ENCODE measurements around the gene MAP2K7.

Gene MAP2K7

DNA sequence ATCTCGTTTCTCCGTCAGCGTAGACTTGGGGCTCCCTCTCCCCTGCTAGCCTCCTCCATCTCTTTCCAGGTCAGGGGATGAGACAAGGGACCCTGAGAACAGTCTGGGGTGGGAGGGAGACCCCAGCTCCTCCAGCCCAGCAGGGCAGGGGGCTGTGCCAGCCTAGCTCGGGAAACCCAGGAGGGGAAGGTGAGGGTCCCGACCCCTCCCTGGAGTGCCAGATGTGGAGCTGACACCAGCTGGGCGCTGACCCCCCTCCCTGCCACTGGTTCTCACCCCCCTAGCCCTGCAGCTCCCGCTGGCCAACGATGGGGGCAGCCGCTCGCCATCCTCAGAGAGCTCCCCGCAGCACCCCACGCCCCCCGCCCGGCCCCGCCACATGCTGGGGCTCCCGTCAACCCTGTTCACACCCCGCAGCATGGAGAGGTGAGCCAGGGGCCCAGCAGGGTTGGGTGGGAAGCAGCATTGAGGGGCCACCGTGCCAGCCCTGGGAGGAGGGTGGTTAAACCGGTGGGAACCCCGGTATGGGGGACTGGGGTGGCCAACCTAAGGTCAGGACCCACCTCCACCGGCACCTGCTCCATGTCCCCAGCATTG lies 5.9 kb downstream of the MAP2K7 start:
- H3K27ac ChIP-seq = no peak overlapping the region
- TF ChIP-seq, protein P1, sequence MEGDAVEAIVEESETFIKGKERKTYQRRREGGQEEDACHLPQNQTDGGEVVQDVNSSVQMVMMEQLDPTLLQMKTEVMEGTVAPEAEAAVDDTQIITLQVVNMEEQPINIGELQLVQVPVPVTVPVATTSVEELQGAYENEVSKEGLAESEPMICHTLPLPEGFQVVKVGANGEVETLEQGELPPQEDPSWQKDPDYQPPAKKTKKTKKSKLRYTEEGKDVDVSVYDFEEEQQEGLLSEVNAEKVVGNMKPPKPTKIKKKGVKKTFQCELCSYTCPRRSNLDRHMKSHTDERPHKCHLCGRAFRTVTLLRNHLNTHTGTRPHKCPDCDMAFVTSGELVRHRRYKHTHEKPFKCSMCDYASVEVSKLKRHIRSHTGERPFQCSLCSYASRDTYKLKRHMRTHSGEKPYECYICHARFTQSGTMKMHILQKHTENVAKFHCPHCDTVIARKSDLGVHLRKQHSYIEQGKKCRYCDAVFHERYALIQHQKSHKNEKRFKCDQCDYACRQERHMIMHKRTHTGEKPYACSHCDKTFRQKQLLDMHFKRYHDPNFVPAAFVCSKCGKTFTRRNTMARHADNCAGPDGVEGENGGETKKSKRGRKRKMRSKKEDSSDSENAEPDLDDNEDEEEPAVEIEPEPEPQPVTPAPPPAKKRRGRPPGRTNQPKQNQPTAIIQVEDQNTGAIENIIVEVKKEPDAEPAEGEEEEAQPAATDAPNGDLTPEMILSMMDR (conservative IDR thresholded peaks at IDR 0.05) = no peak

DNA sequence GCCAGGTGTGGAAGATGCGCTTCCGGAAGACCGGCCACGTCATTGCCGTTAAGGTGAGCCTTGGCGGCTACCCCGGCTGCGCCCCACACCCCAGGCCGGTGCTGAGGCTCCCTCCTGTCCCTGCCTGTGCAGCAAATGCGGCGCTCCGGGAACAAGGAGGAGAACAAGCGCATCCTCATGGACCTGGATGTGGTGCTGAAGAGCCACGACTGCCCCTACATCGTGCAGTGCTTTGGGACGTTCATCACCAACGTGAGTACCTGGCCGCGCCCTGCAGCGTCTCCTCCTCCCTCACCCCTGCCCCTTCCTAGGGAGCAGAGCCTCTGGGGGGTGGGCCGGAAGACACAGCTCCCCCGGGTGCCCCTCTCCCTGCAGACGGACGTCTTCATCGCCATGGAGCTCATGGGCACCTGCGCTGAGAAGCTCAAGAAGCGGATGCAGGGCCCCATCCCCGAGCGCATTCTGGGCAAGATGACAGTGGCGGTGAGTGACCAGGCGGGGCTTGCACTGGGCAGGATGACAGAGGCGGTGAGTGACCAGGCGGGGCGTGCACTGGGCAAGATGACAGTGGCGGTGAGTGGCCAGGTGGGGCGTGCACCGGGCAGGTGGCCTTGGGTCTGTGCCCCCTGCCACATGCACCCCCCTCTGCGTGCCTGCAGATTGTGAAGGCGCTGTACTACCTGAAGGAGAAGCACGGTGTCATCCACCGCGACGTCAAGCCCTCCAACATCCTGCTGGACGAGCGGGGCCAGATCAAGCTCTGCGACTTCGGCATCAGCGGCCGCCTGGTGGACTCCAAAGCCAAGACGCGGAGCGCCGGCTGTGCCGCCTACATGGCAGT lies 6.9 kb downstream of the MAP2K7 start:
- TF ChIP-seq, protein P1 (conservative IDR thresholded peaks at IDR 0.05) = no peak
- H3K27ac ChIP-seq = no peak overlapping the region

DNA sequence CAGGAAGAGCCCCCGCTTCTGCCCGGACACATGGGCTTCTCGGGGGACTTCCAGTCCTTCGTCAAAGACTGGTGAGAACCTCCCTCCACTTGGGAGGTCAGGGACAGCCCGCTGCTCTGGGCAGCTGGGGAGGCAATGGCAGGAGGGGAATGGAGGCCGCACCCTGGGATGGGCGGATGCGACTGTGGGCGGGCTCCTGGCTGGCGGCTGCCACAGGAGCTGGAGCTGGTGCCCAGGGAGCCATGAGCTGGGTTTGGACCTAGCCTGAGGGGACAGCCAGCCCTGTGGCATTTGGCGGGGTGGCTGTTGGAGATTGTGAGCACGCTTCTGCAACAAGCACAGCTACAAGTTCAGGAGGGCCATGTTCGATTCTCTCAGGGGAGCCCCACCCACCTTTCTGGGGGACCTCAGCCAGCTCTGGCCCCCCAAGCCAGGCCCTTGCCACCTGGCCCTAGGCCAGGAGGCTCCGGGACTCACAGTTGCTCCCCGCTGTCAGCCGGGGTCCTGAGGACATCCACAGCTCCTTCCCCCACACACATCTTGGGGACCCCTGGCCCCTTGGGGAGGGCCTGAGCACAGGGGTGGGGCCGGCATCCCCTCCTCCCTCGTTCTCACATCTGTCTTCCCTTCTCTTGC lies 7.9 kb downstream of the MAP2K7 start:
- no peak overlapping the region for H3K27ac ChIP-seq
- TF ChIP-seq, protein P1 (conservative IDR thresholded peaks at IDR 0.05) = no peak

DNA sequence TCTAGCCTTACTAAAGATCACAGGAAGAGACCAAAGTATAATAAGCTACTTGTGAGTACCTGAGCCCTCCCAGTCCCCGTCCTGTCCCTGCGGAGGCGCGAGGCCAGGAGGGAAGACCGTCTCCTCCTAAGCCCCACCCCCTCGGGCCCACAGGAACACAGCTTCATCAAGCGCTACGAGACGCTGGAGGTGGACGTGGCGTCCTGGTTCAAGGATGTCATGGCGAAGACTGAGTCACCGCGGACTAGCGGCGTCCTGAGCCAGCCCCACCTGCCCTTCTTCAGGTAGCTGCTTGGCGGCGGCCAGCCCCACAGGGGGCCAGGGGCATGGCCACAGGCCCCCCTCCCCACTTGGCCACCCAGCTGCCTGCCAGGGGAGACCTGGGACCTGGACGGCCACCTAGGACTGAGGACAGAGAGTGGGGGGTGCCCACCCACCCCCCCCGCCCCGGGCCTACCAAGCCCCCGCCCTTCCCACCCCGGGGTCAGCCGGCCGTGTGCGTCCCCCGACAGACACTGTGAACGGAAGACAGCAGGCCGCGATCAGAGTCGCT lies 8.5 kb downstream of the MAP2K7 start:
- TF ChIP-seq, protein P1 (conservative IDR thresholded peaks at IDR 0.05) = no peak
- H3K27ac ChIP-seq = no peak overlapping the region

DNA sequence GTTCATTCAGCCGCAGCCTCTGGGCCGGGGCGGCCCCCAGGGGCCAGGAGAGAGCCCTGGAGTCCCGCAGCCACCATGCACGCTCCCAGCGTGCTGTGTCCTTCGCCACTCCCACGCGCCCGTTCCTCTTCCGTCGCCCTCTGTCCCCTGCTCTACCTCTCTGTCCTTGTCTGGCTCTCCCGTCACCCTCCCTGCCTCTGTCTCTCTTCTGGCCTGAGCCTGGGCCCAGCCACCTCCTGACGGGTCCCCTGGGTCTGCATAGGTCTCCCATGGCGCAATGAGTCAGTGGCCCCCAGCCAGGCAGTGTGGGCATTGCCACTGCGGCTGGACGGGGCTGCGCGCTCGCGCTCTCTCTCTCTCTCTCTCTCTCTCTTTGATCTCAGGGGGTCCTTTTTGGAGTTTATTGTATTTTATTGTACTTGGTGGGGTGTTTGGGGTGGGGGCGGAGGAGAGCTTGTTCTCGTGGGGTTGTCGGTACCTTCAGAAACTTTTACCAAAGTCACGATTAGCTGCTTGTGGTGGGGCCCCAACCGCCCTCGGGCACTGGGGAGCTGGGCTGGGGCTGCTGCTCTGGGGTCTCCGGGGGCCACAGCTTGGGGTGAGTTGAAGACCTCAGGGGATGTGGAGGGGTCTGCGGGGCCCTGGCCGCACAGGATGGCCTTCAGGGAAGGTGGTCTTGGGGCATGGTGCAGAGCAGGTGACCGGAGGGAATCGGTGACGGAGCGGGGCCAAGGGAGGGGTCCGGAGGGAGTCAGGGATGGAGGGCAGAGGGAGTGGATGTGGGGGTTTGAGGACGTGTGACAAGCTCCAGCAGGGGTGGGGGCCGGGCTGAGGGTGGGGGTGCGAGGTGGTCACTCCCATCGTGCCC lies 9.3 kb downstream of the MAP2K7 start:
- H3K27ac ChIP-seq = no peak overlapping the region
- TF ChIP-seq, protein P1 (conservative IDR thresholded peaks at IDR 0.05) = no peak

DNA sequence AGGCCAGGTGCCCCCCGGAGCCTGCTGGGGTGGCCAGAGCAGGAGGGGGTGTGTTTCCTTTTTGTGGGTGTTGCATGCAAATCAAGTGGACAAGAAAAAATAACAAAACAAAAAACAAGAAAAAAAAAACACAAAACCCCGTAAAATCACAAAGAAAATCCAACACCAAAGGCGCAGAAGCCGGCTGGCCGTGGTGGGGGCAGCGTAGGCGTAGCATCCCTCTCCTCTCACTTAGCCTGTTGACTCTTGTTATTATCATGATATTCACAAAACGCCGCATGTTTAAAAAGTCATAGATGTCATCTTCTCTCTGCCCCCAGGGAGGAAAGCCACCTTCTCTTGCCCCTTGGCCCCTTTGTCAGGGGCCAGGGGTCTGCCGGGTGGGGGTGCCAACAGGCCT lies 10.0 kb downstream of the MAP2K7 start:
- no peak overlapping the region for H3K27ac ChIP-seq
- TF ChIP-seq, protein P1 (conservative IDR thresholded peaks at IDR 0.05) = no peak

Data from VCaP (cell line).